ENCODE data around the gene SHC4. TPM values are rescaled to one million over a fixed set of nuclear protein-coding genes. Genes with fewer than 3 reads are reported as not detected.

The SHC4 gene
- total and polyA plus RNA-seq, 2 of the 13 experiments (the other 11 are each of a cell fraction or from before 2014, with no cell fraction given), result 0.04 TPM; not detected in 1

GRCh38 chr15:48930735-48931134 is 33.0 kb downstream of the SHC4 start:
- 18% methylated on average over 4 of the region's 4 CpGs for WGBS (ENCODE audit: low lambda C conversion rate)
- no peak overlapping the region for H3K27ac ChIP-seq (ENCODE audit: extremely low read length, insufficient read depth, low read length)

More at GRCh38 chr15:48930735-48931134, 33.0 kb downstream of the SHC4 start:
- Histone ChIP-seq H4K20me1 (ENCODE audit: insufficient read depth, low read length) (no peaks in the 10 kb centered on the region), H3K36me3 (replicated peaks in 1 of 2; ENCODE audit: control insufficient read depth in 1 of 2, insufficient read depth in 2 of 2, low read length in 2 of 2) (no peaks in the 10 kb centered on the region), H3K9me3 (ENCODE audit: low read length) (no peaks in the 10 kb centered on the region), H3K27me3 (ENCODE audit: control insufficient read depth in 1 of 2, insufficient read depth in 2 of 2, low read length in 2 of 2) (no peaks in the 10 kb centered on the region; a peak in 1 of 5 replicates), H3K9ac (ENCODE audit: insufficient read depth, low read depth, low read length) (no peak overlapping the region), H3K79me2 (ENCODE audit: insufficient read depth, low read length) (no peaks in the 10 kb centered on the region), H3K4me2 (ENCODE audit: low read depth, low read length) (no peak overlapping the region), H2AFZ (ENCODE audit: low read length) (no peak overlapping the region), H3K4me3 (replicated peaks in 1 of 3; ENCODE audit: insufficient read depth in 1 of 3, low read depth in 2 of 3, low read length in 3 of 3) (no peak overlapping the region), H3K4me1 (ENCODE audit: insufficient read depth, low read length) (no peaks in the 10 kb centered on the region)
- FAIRE-seq (no peak), ATAC-seq (no peak), DNase-seq (ENCODE audit: low spot score) (no peak)
- BruUV-seq (replicated peaks), result no TSS peak
- intact Hi-C loops (cut with micrococcal nuclease; ENCODE audit: unreplicated experiment), result no loop called here
- CTCF ChIA-PET (ENCODE audit: low intra/inter-chr PET ratio, low total read pairs), result no interaction called here
- POLR2A ChIA-PET, result no interaction called here
- TF ChIP-seq TMF1 (CRISPR knock-in tag; IDR thresholded peaks at IDR 0.05; ENCODE audit: low read depth), result no peak
- TF ChIP-seq LCORL (IDR thresholded peaks at IDR 0.05), result no peak
- TF ChIP-seq LCORL (CRISPR knock-in tag; IDR thresholded peaks at IDR 0.05), result no peak
- no peak for TF ChIP-seq ZNF513 (CRISPR knock-in tag; conservative IDR thresholded peaks at IDR 0.05)
- no peak for TF ChIP-seq IKZF4 (CRISPR knock-in tag; IDR thresholded peaks at IDR 0.05; ENCODE audit: borderline replicate concordance, low read depth, not compliant biosample characterization)
- TF ChIP-seq AKAP8 (CRISPR knock-in tag; IDR thresholded peaks at IDR 0.05), result no peak
- TF ChIP-seq ZNF543 (CRISPR knock-in tag; IDR thresholded peaks at IDR 0.05), result no peak
- no peak for TF ChIP-seq STAT6 (CRISPR knock-in tag; IDR thresholded peaks at IDR 0.05; ENCODE audit: borderline replicate concordance)
- no peak for TF ChIP-seq ZNF20 (CRISPR knock-in tag; IDR thresholded peaks at IDR 0.05)
- TF ChIP-seq PLSCR1 (CRISPR knock-in tag; IDR thresholded peaks at IDR 0.05; ENCODE audit: borderline replicate concordance), result no peak
- no peak for TF ChIP-seq HOXD1 (CRISPR knock-in tag; IDR thresholded peaks at IDR 0.05)
- no peak for TF ChIP-seq YEATS2 (CRISPR knock-in tag; IDR thresholded peaks at IDR 0.05; ENCODE audit: borderline replicate concordance)
- TF ChIP-seq CSRNP1 (CRISPR knock-in tag; IDR thresholded peaks at IDR 0.05), result no peak
- no peak for TF ChIP-seq AFF4 (CRISPR knock-in tag; IDR thresholded peaks at IDR 0.05)
- TF ChIP-seq SKI (IDR thresholded peaks at IDR 0.05; ENCODE audit: partially characterized antibody), result no peak
- in situ Hi-C loops (cut with HindIII; ENCODE audit: extremely low pct_ligation_motif_present, low pct_unique_long_range_greater_than_20kb), result no loop called here
